Smooth muscle cell (in vitro differentiated cells): Measurements from ENCODE around the gene TNFRSF14. TPM values are rescaled to one million over a fixed set of nuclear protein-coding genes. Genes with fewer than 3 reads are reported as not detected.

Experiments used
- DNase-seq: peaks from one replicate; lab custom pipeline; 2025; ENCODE audit not compliant: unreplicated experiment; lab: John Stamatoyannopoulos, UW
- H2AFZ ChIP-seq: fragments of 200-600 bp; sonication (generic); 2 replicates; pipeline ENCODE4 v1.6.0; 2016; ENCODE audit warnings: antibody characterized with exemption, low read depth, mild to moderate bottlenecking
- H3F3A ChIP-seq: fragments of 200-600 bp; sonication (generic); 2 replicates; pipeline ENCODE4 v1.6.0; 2017; ENCODE audit warnings: antibody characterized with exemption, low read depth
- H3K27ac ChIP-seq: fragments of 200-600 bp; sonication (generic); 2 replicates; pipeline ENCODE4 v1.5.1; 2016; ENCODE audit warnings: low read depth, mild to moderate bottlenecking
- H3K27me3 ChIP-seq: fragments of 200-600 bp; sonication (generic); 2 replicates; pipeline ENCODE4 v1.6.1; 2016; ENCODE audit warnings: low read depth, mild to moderate bottlenecking
- H3K36me3 ChIP-seq: fragments of 200-600 bp; sonication (generic); 2 replicates; pipeline ENCODE4 v1.5.1; 2016; ENCODE audit warnings: low read depth
- H3K4me1 ChIP-seq: fragments of 200-600 bp; sonication (generic); 2 replicates; pipeline ENCODE4 v1.5.1; 2016; ENCODE audit warnings: low read depth
- H3K4me2 ChIP-seq: fragments of 200-600 bp; sonication (generic); 2 replicates; pipeline ENCODE4 v1.6.0; 2016; ENCODE audit warnings: mild to moderate bottlenecking
- H3K4me3 ChIP-seq: fragments of 200-600 bp; sonication (generic); 2 replicates; pipeline ENCODE4 v1.5.1; 2016; ENCODE audit warnings: mild to moderate bottlenecking
- H3K79me2 ChIP-seq: fragments of 200-600 bp; sonication (generic); 2 replicates; pipeline ENCODE4 v1.6.0; 2016; ENCODE audit warnings: low read depth, mild to moderate bottlenecking
- H3K9ac ChIP-seq: fragments of 200-600 bp; sonication (generic); 2 replicates; pipeline ENCODE4 v1.6.0; 2016; ENCODE audit warnings: low read depth
- H3K9me3 ChIP-seq: fragments of 200-600 bp; sonication (generic); replicated peaks from 2 replicates; pipeline ENCODE4 v1.5.1; 2016; ENCODE audit warnings: low read depth
- H4K20me1 ChIP-seq: fragments of 200-600 bp; sonication (generic); 2 replicates; pipeline ENCODE4 v1.6.0; 2016; ENCODE audit warnings: low read depth
- CTCF ChIP-seq: fragments of 200-600 bp; sonication (generic); IDR thresholded peaks from 2 replicates; pipeline ENCODE4 v1.5.1; 2017; ENCODE audit warnings: borderline replicate concordance, mild to moderate bottlenecking, antibody characterized with exemption; ENCODE audit not compliant: insufficient read depth, poor library complexity, severe bottlenecking
- WGBS: methylation state at CpG from one replicate; pipeline ENCODE4 v1.1.7; 2016; ENCODE audit warnings: low lambda C conversion rate; 5-methylcytosine and 5-hydroxymethylcytosine counted together
- polyA plus RNA-seq: library from polyadenylated mRNA; unstranded; fragments of >200 nt; fragmentation: Nextera tagmentation; extraction: Ambion mirVana; gene quantifications from 2 replicates; pipeline ENCODE4 v1.2.1, GENCODE V29; 2016
- total RNA-seq: library from RNA; depleted of rRNA; stranded (reverse); fragments of >200 nt; gene quantifications from 2 replicates; pipeline ENCODE4 v1.2.3, GENCODE V29; 2014

TNFRSF14 gene
- total and polyA plus RNA-seq, 2 experiments from 2014 or later: not detected

GRCh38 chr1:2555634-2556276 is 416 bp upstream of the TNFRSF14 start:
- WGBS: 83% methylated on average over 24 of the region's 26 CpGs
- H3K79me2 ChIP-seq: no peaks in the 10 kb centered on the region
- peaks cover 8% of the 10 kb centered on the region for H3K4me1 ChIP-seq
- no peak overlapping the region for H3K4me3 ChIP-seq
- no peaks in the 10 kb centered on the region for H3F3A ChIP-seq
- H4K20me1 ChIP-seq: no peaks in the 10 kb centered on the region
- no peak for DNase-seq
- H2AFZ ChIP-seq: no peak overlapping the region
- H3K27ac ChIP-seq: no peak overlapping the region
- no peaks in the 10 kb centered on the region for H3K9me3 ChIP-seq
- no peak overlapping the region for H3K4me2 ChIP-seq
- H3K9ac ChIP-seq: no peak overlapping the region
- no peaks in the 10 kb centered on the region for H3K36me3 ChIP-seq
- H3K27me3 ChIP-seq: no peaks in the 10 kb centered on the region
- no peak for TF ChIP-seq CTCF

GRCh38 chr1:2556678-2557481 is 709 bp downstream of the TNFRSF14 start:
- no peaks in the 10 kb centered on the region for H3K36me3 ChIP-seq
- no peak overlapping the region for H3K4me3 ChIP-seq
- no peaks in the 10 kb centered on the region for H3K27me3 ChIP-seq
- H3K9me3 ChIP-seq: no peaks in the 10 kb centered on the region
- TF ChIP-seq CTCF: no peak
- H3K9ac ChIP-seq: no peak overlapping the region
- WGBS: 89% methylated on average over 23 of the region's 24 CpGs
- H2AFZ ChIP-seq: no peak overlapping the region
- H3K79me2 ChIP-seq: no peaks in the 10 kb centered on the region
- no peak for DNase-seq
- H3K4me2 ChIP-seq: no peak overlapping the region
- H3K27ac ChIP-seq: no peak overlapping the region
- H3F3A ChIP-seq: no peaks in the 10 kb centered on the region
- H4K20me1 ChIP-seq: no peaks in the 10 kb centered on the region
- peaks cover 8% of the 10 kb centered on the region for H3K4me1 ChIP-seq

GRCh38 chr1:2557482-2558400 is 1.6 kb downstream of the TNFRSF14 start:
- Histone ChIP-seq H3K36me3 (no peaks in the 10 kb centered on the region), H3K4me1 (peaks cover 8% of the 10 kb centered on the region), H3K9me3 (no peaks in the 10 kb centered on the region), H3K27me3 (no peaks in the 10 kb centered on the region), H2AFZ (no peak overlapping the region), H3K4me3 (no peak overlapping the region), H3K9ac (no peak overlapping the region), H4K20me1 (no peaks in the 10 kb centered on the region), H3F3A (no peaks in the 10 kb centered on the region), H3K27ac (no peak overlapping the region), H3K4me2 (no peak overlapping the region), H3K79me2 (no peaks in the 10 kb centered on the region)
- WGBS: 87% methylated on average over 30 of the region's 30 CpGs
- no peak for DNase-seq
- TF ChIP-seq CTCF: no peak
